ENCODE data around the gene TBX21. TPM values are rescaled to one million over a fixed set of nuclear protein-coding genes. Genes with fewer than 3 reads are reported as not detected.

Gene TBX21
- total and polyA plus RNA-seq, 2 experiments from 2014 or later, result not detected

DNA sequence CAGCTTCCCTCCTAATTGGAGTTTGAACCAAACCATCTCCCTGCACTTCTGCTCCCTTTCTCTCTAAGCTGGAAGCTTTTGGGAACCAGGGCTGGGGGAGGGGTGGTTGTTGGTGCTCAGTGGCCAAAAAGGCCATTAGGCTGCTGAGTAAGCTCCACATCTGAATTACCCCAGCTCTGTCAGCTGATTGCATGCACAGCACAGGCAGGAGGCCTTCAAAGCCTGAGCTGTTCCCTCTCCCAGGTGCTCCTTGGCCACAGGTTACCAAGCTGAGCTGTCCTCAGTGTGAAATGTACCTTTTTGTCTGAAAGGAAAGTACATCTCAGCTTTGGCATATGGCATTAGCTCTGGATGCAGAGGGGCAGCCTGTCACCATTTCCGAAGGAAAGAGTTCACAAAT lies 45.3 kb upstream of the TBX21 start (continued):
- TF ChIP-seq, protein P1, sequence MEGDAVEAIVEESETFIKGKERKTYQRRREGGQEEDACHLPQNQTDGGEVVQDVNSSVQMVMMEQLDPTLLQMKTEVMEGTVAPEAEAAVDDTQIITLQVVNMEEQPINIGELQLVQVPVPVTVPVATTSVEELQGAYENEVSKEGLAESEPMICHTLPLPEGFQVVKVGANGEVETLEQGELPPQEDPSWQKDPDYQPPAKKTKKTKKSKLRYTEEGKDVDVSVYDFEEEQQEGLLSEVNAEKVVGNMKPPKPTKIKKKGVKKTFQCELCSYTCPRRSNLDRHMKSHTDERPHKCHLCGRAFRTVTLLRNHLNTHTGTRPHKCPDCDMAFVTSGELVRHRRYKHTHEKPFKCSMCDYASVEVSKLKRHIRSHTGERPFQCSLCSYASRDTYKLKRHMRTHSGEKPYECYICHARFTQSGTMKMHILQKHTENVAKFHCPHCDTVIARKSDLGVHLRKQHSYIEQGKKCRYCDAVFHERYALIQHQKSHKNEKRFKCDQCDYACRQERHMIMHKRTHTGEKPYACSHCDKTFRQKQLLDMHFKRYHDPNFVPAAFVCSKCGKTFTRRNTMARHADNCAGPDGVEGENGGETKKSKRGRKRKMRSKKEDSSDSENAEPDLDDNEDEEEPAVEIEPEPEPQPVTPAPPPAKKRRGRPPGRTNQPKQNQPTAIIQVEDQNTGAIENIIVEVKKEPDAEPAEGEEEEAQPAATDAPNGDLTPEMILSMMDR (conservative IDR thresholded peaks at IDR 0.05; ENCODE audit: low read depth in 2 of 2), result no peak
- TF ChIP-seq ZNF331 (CRISPR knock-in tag; IDR thresholded peaks at IDR 0.05; ENCODE audit: low read depth) (no peak), STAT1 (IDR thresholded peaks at IDR 0.05; ENCODE audit: unreplicated experiment) (no peak)

DNA sequence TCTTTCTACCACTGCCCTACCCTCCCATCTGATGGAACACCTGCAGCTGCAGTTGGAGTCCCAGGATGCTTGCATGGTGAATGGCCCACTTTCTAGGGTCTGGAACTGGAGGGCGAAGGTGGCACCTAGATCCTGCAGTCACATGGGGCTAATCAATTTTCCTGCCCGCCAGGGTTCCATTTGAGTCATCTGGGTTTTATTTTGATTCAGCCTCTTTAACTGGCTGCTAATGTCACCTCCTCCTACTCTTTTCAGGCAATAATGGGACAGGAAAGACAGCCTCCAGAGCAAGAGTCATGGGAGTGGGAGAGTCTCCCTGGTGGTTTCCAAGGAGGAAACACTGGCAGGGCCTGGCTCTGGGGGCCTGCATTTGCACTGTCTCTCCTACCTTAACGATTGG lies 42.9 kb upstream of the TBX21 start:
- no peak overlapping the region for H3K4me2 ChIP-seq
- no peaks in the 10 kb centered on the region for H3K36me3 ChIP-seq (ENCODE audit: insufficient read depth)
- H3F3A ChIP-seq (replicated peaks; ENCODE audit: low read depth), result peaks cover 10% of the 10 kb centered on the region; the same call in 1 of the 2 replicates
- no peak overlapping the region for H3K27ac ChIP-seq (ENCODE audit: low read depth)
- peaks cover 26% of the 10 kb centered on the region for H3K4me1 ChIP-seq (ENCODE audit: insufficient read depth)
- no peak for DNase-seq (ENCODE audit: low spot score)
- ATAC-seq, result no peak
- H3K4me3 Mint-ChIP-seq, result no peak overlapping the region
- H3K9me2 ChIP-seq (ENCODE audit: insufficient read depth), result no peaks in the 10 kb centered on the region
- peaks cover 51% of the 10 kb centered on the region for H3K4me1 Mint-ChIP-seq
- no peak overlapping the region for H3K27ac Mint-ChIP-seq
- H2AFZ ChIP-seq, result no peak overlapping the region
- H3K79me2 ChIP-seq (replicated peaks; ENCODE audit: insufficient read depth), result no peaks in the 10 kb centered on the region
- H3K27me3 Mint-ChIP-seq (ENCODE audit: insufficient read depth, low read depth, poor library complexity), result peaks cover 11% of the 10 kb centered on the region
- no peaks in the 10 kb centered on the region for H3K9me3 Mint-ChIP-seq
- H3K27me3 ChIP-seq (ENCODE audit: insufficient read depth), result peaks cover 4% of the 10 kb centered on the region; the same call in 1 of the 2 replicates
- H3K4me3 ChIP-seq, result no peak overlapping the region
- H3K36me3 Mint-ChIP-seq (ENCODE audit: low read depth), result peaks cover 4% of the 10 kb centered on the region; the same call in 2 of the 3 replicates
- H4K20me1 ChIP-seq (replicated peaks; ENCODE audit: insufficient read depth), result no peaks in the 10 kb centered on the region
- TF ChIP-seq EZH2phosphoT487 (IDR thresholded peaks at IDR 0.05; ENCODE audit: unreplicated experiment) (no peak), STAT1 (IDR thresholded peaks at IDR 0.05; ENCODE audit: unreplicated experiment) (no peak), ZNF114 (CRISPR knock-in tag; IDR thresholded peaks at IDR 0.05) (no peak), EZH2 (IDR thresholded peaks at IDR 0.05; ENCODE audit: low read depth, unreplicated experiment) (no peak), NANOG (IDR thresholded peaks at IDR 0.05; ENCODE audit: borderline replicate concordance) (no peak), ZNF331 (CRISPR knock-in tag; IDR thresholded peaks at IDR 0.05; ENCODE audit: low read depth) (no peak), JUNB (IDR thresholded peaks at IDR 0.05; ENCODE audit: unreplicated experiment) (no peak), CREB1 (CRISPR knock-in tag; IDR thresholded peaks at IDR 0.05; ENCODE audit: low read depth) (no peak)
- TF ChIP-seq, protein P1 (conservative IDR thresholded peaks at IDR 0.05; ENCODE audit: low read depth in 2 of 2), result no peak
- TF ChIP-seq, protein P2, sequence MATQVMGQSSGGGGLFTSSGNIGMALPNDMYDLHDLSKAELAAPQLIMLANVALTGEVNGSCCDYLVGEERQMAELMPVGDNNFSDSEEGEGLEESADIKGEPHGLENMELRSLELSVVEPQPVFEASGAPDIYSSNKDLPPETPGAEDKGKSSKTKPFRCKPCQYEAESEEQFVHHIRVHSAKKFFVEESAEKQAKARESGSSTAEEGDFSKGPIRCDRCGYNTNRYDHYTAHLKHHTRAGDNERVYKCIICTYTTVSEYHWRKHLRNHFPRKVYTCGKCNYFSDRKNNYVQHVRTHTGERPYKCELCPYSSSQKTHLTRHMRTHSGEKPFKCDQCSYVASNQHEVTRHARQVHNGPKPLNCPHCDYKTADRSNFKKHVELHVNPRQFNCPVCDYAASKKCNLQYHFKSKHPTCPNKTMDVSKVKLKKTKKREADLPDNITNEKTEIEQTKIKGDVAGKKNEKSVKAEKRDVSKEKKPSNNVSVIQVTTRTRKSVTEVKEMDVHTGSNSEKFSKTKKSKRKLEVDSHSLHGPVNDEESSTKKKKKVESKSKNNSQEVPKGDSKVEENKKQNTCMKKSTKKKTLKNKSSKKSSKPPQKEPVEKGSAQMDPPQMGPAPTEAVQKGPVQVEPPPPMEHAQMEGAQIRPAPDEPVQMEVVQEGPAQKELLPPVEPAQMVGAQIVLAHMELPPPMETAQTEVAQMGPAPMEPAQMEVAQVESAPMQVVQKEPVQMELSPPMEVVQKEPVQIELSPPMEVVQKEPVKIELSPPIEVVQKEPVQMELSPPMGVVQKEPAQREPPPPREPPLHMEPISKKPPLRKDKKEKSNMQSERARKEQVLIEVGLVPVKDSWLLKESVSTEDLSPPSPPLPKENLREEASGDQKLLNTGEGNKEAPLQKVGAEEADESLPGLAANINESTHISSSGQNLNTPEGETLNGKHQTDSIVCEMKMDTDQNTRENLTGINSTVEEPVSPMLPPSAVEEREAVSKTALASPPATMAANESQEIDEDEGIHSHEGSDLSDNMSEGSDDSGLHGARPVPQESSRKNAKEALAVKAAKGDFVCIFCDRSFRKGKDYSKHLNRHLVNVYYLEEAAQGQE (IDR thresholded peaks at IDR 0.05; ENCODE audit: unreplicated experiment), result no peak
- TF ChIP-seq, protein P3, sequence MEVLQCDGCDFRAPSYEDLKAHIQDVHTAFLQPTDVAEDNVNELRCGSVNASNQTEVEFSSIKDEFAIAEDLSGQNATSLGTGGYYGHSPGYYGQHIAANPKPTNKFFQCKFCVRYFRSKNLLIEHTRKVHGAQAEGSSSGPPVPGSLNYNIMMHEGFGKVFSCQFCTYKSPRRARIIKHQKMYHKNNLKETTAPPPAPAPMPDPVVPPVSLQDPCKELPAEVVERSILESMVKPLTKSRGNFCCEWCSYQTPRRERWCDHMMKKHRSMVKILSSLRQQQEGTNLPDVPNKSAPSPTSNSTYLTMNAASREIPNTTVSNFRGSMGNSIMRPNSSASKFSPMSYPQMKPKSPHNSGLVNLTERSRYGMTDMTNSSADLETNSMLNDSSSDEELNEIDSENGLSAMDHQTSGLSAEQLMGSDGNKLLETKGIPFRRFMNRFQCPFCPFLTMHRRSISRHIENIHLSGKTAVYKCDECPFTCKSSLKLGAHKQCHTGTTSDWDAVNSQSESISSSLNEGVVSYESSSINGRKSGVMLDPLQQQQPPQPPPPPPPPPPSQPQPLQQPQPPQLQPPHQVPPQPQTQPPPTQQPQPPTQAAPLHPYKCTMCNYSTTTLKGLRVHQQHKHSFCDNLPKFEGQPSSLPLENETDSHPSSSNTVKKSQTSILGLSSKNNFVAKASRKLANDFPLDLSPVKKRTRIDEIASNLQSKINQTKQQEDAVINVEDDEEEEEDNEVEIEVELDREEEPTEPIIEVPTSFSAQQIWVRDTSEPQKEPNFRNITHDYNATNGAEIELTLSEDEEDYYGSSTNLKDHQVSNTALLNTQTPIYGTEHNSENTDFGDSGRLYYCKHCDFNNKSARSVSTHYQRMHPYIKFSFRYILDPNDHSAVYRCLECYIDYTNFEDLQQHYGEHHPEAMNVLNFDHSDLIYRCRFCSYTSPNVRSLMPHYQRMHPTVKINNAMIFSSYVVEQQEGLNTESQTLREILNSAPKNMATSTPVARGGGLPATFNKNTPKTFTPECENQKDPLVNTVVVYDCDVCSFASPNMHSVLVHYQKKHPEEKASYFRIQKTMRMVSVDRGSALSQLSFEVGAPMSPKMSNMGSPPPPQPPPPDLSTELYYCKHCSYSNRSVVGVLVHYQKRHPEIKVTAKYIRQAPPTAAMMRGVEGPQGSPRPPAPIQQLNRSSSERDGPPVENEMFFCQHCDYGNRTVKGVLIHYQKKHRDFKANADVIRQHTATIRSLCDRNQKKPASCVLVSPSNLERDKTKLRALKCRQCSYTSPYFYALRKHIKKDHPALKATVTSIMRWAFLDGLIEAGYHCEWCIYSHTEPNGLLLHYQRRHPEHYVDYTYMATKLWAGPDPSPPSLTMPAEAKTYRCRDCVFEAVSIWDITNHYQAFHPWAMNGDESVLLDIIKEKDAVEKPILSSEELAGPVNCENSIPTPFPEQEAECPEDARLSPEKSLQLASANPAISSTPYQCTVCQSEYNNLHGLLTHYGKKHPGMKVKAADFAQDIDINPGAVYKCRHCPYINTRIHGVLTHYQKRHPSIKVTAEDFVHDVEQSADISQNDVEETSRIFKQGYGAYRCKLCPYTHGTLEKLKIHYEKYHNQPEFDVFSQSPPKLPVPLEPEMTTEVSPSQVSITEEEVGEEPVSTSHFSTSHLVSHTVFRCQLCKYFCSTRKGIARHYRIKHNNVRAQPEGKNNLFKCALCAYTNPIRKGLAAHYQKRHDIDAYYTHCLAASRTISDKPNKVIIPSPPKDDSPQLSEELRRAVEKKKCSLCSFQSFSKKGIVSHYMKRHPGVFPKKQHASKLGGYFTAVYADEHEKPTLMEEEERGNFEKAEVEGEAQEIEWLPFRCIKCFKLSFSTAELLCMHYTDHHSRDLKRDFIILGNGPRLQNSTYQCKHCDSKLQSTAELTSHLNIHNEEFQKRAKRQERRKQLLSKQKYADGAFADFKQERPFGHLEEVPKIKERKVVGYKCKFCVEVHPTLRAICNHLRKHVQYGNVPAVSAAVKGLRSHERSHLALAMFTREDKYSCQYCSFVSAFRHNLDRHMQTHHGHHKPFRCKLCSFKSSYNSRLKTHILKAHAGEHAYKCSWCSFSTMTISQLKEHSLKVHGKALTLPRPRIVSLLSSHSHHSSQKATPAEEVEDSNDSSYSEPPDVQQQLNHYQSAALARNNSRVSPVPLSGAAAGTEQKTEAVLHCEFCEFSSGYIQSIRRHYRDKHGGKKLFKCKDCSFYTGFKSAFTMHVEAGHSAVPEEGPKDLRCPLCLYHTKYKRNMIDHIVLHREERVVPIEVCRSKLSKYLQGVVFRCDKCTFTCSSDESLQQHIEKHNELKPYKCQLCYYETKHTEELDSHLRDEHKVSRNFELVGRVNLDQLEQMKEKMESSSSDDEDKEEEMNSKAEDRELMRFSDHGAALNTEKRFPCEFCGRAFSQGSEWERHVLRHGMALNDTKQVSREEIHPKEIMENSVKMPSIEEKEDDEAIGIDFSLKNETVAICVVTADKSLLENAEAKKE (CRISPR knock-in tag; IDR thresholded peaks at IDR 0.05), result no peak
